K562 (cell line): ENCODE measurements around the gene PARK7. TPM values are rescaled to one million over a fixed set of nuclear protein-coding genes. Genes with fewer than 3 reads are reported as not detected.

ENCODE experiments used
- CHAMP1 ChIP-seq: fragments of 450-650 bp; IDR thresholded peaks from 2 replicates; pipeline ENCODE4 v1.6.1; 2016; ENCODE audit warnings: mild to moderate bottlenecking
- CREB3 ChIP-seq: fragments of 450-650 bp; conservative IDR thresholded peaks from 2 replicates; pipeline ENCODE4 v1.6.1; 2016; ENCODE audit warnings: missing genetic modification characterization, low read depth, mild to moderate bottlenecking, missing compliant biosample characterization, moderate library complexity
- CTBP1 ChIP-seq: fragments of 450-650 bp; IDR thresholded peaks from 2 replicates; pipeline ENCODE4 v1.6.1; 2016; ENCODE audit warnings: borderline replicate concordance
- DMBX1 ChIP-seq: fragments of 250-450 bp; sonication (Bioruptor Pico); IDR thresholded peaks from 2 replicates; pipeline ENCODE4 v1.8.0; 2022; ENCODE audit warnings: inconsistent platforms, mild to moderate bottlenecking, moderate library complexity, borderline replicate concordance
- DPF2 ChIP-seq: fragments of 450-650 bp; IDR thresholded peaks from 2 replicates; pipeline ENCODE4 v1.6.1; 2016
- FOSL1 ChIP-seq: fragments of 200-800 bp; sonication (Bioruptor generic); conservative IDR thresholded peaks from 2 replicates; pipeline ENCODE4 v1.6.1; 2016; ENCODE audit warnings: missing genetic modification characterization, missing compliant biosample characterization
- FUS ChIP-seq: fragments of 200-400 bp; formaldehyde crosslinking; optimal IDR thresholded peaks from 2 replicates; pipeline ENCODE3; 2017; ENCODE audit warnings: low read depth, low read length
- GTF2F1 ChIP-seq: IDR thresholded peaks from 2 replicates; pipeline ENCODE4 v1.6.1; 2011; ENCODE audit warnings: low read depth, low read length, improper control_type of control experiment
- KAT8 ChIP-seq: fragments of 450-650 bp; IDR thresholded peaks from 2 replicates; pipeline ENCODE4 v1.6.1; 2016; ENCODE audit warnings: low read depth, mild to moderate bottlenecking
- LARP7 ChIP-seq: fragments of 450-650 bp; IDR thresholded peaks from 2 replicates; pipeline ENCODE4 v1.6.1; 2016
- NONO ChIP-seq, 2 experiments: fragments of 200-400 bp in 1 of 2; fragments of 450-650 bp in 1 of 2; formaldehyde crosslinking in 1 of 2; IDR thresholded peaks; 2 replicates each; pipeline ENCODE4 v1.6.1; 2017; ENCODE audit warnings: low read depth in 2 of 2, mild to moderate bottlenecking in 2 of 2, moderate library complexity in 2 of 2, low read length in 1 of 2
- SIX5 ChIP-seq, 2 experiments: IDR thresholded peaks; 2 replicates each; pipeline ENCODE4 v1.6.1; 2011; ENCODE audit warnings: low read length in 2 of 2, borderline replicate concordance in 1 of 2, low read depth in 1 of 2, mild to moderate bottlenecking in 1 of 2, moderate library complexity in 1 of 2; ENCODE audit not compliant: insufficient read depth in 1 of 2
- SRF ChIP-seq, 2 experiments: fragments of 250-450, 450-650 bp in 1 of 2; sonication (Bioruptor Pico) in 1 of 2; sonication (generic) in 1 of 2; formaldehyde crosslinking; IDR thresholded peaks; 2 replicates each; pipeline versions ENCODE4 v1.5.0 to v1.5.1; 2020 to 2022; ENCODE audit warnings: mild to moderate bottlenecking in 1 of 2, missing genetic modification reagents in 1 of 2
- TAF7 ChIP-seq: fragments of 450-650 bp; IDR thresholded peaks from 2 replicates; pipeline ENCODE4 v1.6.1; 2016; ENCODE audit warnings: missing genetic modification characterization, missing compliant biosample characterization
- TARDBP ChIP-seq: fragments of 450-650 bp; IDR thresholded peaks from 2 replicates; pipeline ENCODE4 v1.6.1; 2016
- TRIM24 ChIP-seq, 2 experiments: fragments of 450-650 bp; IDR thresholded peaks; 2 replicates each; pipeline ENCODE4 v1.6.1; 2016
- ZNF24 ChIP-seq: fragments of 450-650 bp; IDR thresholded peaks from 2 replicates; pipeline ENCODE4 v1.6.1; 2016
- ZNF592 ChIP-seq: fragments of 450-650 bp; IDR thresholded peaks from 2 replicates; pipeline ENCODE4 v1.6.1; 2017; ENCODE audit warnings: antibody characterized with exemption, mild to moderate bottlenecking
- ZNF785 ChIP-seq: fragments of 250-450 bp; sonication (Bioruptor Pico); IDR thresholded peaks from 2 replicates; pipeline ENCODE4 v1.4.0; 2020; ENCODE audit warnings: mild to moderate bottlenecking
- ZNF830 ChIP-seq: fragments of 250-450 bp; sonication (Bioruptor Pico); IDR thresholded peaks from 2 replicates; pipeline ENCODE4 v1.5.0; 2021; ENCODE audit warnings: mild to moderate bottlenecking
- polyA plus RNA-seq, 8 experiments: library from polyadenylated mRNA; depleted of rRNA in 4 of 8; stranded (reverse) in 5 of 8; unstranded in 3 of 8; fragments of >200 nt; fragmentation: Nextera tagmentation in 2 of 8; fragmentation: Illumina TruSeq in 1 of 8; extraction: Ambion mirVana in 2 of 8; extraction: Trizol in 1 of 8; gene quantifications; 2 replicates each; pipeline versions ENCODE4 v1.2.1 to v1.2.3, GENCODE V29; 2011 to 2014; ENCODE audit warnings: inconsistent platforms in 1 of 8, missing spikeins in 1 of 8
- total RNA-seq, 7 experiments: library from RNA; depleted of rRNA in 6 of 7; stranded (reverse); fragments of >200 nt in 6 of 7; fragmentation: Illumina TruSeq in 2 of 7; extraction: Trizol in 2 of 7; gene quantifications; 2 replicates each; pipeline versions ENCODE4 v1.2.1 to v1.2.3, GENCODE V29; 2011 to 2021; ENCODE audit warnings: low replicate concordance in 1 of 7

PARK7 gene
- total and polyA plus RNA-seq, 9 of the 15 experiments (the other 6 are each of a cell fraction or from before 2014, with no cell fraction given) = 374 to 1,298 (median 484) TPM

GRCh38 chr1:7961216-7962013 is at the start of gene PARK7 (continued):
- 0 out of 2 replicates have a peak, but pooled peaks have one; percentile 24 for TF ChIP-seq ZNF592
- TF ChIP-seq FUS = peak; percentile 80
- TF ChIP-seq CTBP1 = peak; percentile 92
- no peak for TF ChIP-seq KAT8
- TF ChIP-seq ZNF24 = peak; percentile 87
- peak; percentile 90; the same call in 1 of the 2 replicates for TF ChIP-seq GTF2F1
- TF ChIP-seq SRF (CRISPR knock-in tag; IDR thresholded peaks at IDR 0.05) = peak in 1 of 2 experiments; percentile 34; a peak in 1 of 4 replicates
- peak; percentile 56; the same call in 1 of the 2 replicates for TF ChIP-seq CHAMP1
- peak in 1 of 2 experiments; percentile 69; a peak in 1 of 4 replicates for TF ChIP-seq TRIM24 (IDR thresholded peaks at IDR 0.05)
- TF ChIP-seq SIX5 (IDR thresholded peaks at IDR 0.05; ENCODE audit: borderline replicate concordance in 1 of 2, insufficient read depth in 1 of 2, low read depth in 1 of 2, low read length in 2 of 2) = peak; percentile 41 to 72; a peak in 2 of 4 replicates
- no peak for TF ChIP-seq ZNF785 (CRISPR knock-in tag)
- TF ChIP-seq ZNF830 = 0 out of 2 replicates have a peak, but pooled peaks have one; percentile 30
- peak; percentile 81; the same call in 1 of the 2 replicates for TF ChIP-seq TARDBP
- peak; percentile 87 to 99 for TF ChIP-seq NONO (IDR thresholded peaks at IDR 0.05; ENCODE audit: low read depth in 2 of 2, low read length in 1 of 2)
- TF ChIP-seq LARP7 = no peak
- TF ChIP-seq CREB3 = no peak
- peak; percentile 68; the same call in 1 of the 2 replicates for TF ChIP-seq TAF7 (tag)
- TF ChIP-seq DPF2 = peak; percentile 45
- TF ChIP-seq FOSL1 (tag) = peak; percentile 27
- no peak for TF ChIP-seq DMBX1
